ENCODE measurements around the gene HIBADH. TPM values are rescaled to one million over a fixed set of nuclear protein-coding genes. Genes with fewer than 3 reads are reported as not detected.
"Not testable (repeated sequence)": the region's sequence is repeated elsewhere in the genome, so short reads cannot be mapped to it uniquely, and the experiment has no call there.

The HIBADH gene
- total and polyA plus RNA-seq, 10 of the 15 experiments (the other 5 are each of a cell fraction or from before 2014, with no cell fraction given), result 8.7 to 36.1 (median 18.6) TPM

DNA sequence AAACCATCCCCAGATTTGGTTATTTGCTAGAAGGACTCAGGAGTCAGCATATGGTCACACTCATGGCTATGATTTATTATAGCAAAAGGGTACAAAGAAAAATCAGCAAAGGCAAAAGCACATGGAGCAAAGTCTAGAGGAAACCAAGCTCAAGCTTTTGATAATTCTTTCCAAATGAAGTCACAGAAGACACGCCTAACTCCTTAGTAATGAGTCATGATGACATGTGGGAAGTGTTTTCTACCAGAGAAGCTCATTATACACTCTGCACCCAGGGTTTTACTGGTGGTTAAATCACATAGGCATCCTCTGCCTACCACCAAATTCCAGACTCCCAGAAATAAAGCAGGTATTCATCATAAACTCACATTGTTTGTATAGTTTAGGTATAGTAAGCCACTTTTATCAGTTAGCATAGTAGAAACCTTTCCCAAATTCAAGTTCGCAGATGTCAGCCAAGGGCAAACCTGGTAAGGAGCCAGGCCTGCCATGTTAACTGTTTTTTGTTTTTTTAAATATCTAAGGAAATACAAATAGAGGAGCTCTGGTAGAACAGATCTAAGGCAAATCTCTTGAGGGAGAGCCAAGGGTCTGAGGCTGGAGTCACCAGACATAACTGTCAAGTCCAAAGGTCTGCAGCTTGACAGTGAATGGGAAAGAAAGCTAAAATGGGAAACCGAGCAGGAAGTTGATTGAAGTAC is 15.4 kb upstream of the HIBADH start:
- ChIA-PET RAD21 (ENCODE audit: unreplicated experiment) (interaction anchor here (0.9 kb wide), 1 partner anchor 1003 kb away, joined by 3 read pairs; no protein-coding TSS in a partner anchor), POLR2A (no interaction called here), CTCF (interaction anchor here (1.6 kb wide), 1 partner anchor 15 kb away, joined by 3 read pairs; the partner anchor contains the start of gene HIBADH), SMC1A (ENCODE audit: uncharacterized antibody, unreplicated experiment) (no interaction called here)
- no peak for TF ChIP-seq SMARCA5 (IDR thresholded peaks at IDR 0.05)
- TF ChIP-seq, protein P1, sequence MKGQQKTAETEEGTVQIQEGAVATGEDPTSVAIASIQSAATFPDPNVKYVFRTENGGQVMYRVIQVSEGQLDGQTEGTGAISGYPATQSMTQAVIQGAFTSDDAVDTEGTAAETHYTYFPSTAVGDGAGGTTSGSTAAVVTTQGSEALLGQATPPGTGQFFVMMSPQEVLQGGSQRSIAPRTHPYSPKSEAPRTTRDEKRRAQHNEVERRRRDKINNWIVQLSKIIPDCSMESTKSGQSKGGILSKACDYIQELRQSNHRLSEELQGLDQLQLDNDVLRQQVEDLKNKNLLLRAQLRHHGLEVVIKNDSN (IDR thresholded peaks at IDR 0.05; ENCODE audit: borderline replicate concordance, extremely low read length, insufficient read depth, low read depth, low read length), result no peak
- TF ChIP-seq, protein P2, sequence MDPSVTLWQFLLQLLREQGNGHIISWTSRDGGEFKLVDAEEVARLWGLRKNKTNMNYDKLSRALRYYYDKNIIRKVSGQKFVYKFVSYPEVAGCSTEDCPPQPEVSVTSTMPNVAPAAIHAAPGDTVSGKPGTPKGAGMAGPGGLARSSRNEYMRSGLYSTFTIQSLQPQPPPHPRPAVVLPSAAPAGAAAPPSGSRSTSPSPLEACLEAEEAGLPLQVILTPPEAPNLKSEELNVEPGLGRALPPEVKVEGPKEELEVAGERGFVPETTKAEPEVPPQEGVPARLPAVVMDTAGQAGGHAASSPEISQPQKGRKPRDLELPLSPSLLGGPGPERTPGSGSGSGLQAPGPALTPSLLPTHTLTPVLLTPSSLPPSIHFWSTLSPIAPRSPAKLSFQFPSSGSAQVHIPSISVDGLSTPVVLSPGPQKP (IDR thresholded peaks at IDR 0.05; ENCODE audit: low read depth, low read length), result no peak
- no peak for TF ChIP-seq RCOR1 (conservative IDR thresholded peaks at IDR 0.05; ENCODE audit: low read depth, low read length)
- no peak for TF ChIP-seq NFYB (IDR thresholded peaks at IDR 0.05; ENCODE audit: insufficient read depth, low read depth, low read length)
- TF ChIP-seq, protein P3, sequence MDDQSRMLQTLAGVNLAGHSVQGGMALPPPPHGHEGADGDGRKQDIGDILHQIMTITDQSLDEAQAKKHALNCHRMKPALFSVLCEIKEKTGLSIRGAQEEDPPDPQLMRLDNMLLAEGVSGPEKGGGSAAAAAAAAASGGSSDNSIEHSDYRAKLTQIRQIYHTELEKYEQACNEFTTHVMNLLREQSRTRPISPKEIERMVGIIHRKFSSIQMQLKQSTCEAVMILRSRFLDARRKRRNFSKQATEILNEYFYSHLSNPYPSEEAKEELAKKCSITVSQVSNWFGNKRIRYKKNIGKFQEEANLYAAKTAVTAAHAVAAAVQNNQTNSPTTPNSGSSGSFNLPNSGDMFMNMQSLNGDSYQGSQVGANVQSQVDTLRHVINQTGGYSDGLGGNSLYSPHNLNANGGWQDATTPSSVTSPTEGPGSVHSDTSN (IDR thresholded peaks at IDR 0.05; ENCODE audit: insufficient replicate concordance, low read depth, low read length), result no peak
- TF ChIP-seq SUPT20H (IDR thresholded peaks at IDR 0.05; ENCODE audit: borderline replicate concordance, control insufficient read depth, low read depth, low read length), result no peak
- TF ChIP-seq ZNF622 (IDR thresholded peaks at IDR 0.05), result no peak
- H3K79me2 ChIP-seq (ENCODE audit: control insufficient read depth, insufficient read depth, low read length), result no peaks in the 10 kb centered on the region
- no TSS peak for BruUV-seq (replicated peaks)
- no peak for ATAC-seq
- H3K4me1 ChIP-seq (ENCODE audit: control insufficient read depth, insufficient read depth, low read length), result no peaks in the 10 kb centered on the region
- H3K27me3 ChIP-seq (replicated peaks in 1 of 2; ENCODE audit: control insufficient read depth in 2 of 2, insufficient read depth in 2 of 2, low read length in 1 of 2), result no peaks in the 10 kb centered on the region
- no peak overlapping the region for H3K4me2 ChIP-seq (ENCODE audit: control insufficient read depth, insufficient read depth)
- in situ Hi-C loops (cut with MboI) (no loop called here), intact Hi-C loops (cut with micrococcal nuclease; ENCODE audit: unreplicated experiment) (no loop called here)
- 31% methylated on average over 3 of the region's 3 CpGs for WGBS (ENCODE audit: insufficient coverage, insufficient replicate concordance, low lambda C conversion rate, missing lambda C conversion rate)
- no peak for FAIRE-seq
- H3K4me3 ChIP-seq, result no peak overlapping the region
- no peak overlapping the region for H3K9ac ChIP-seq (ENCODE audit: control insufficient read depth, insufficient read depth, low read length)
- no peak overlapping the region for H2AFZ ChIP-seq (ENCODE audit: control insufficient read depth, low read depth, low read length)
- H3K27ac ChIP-seq (ENCODE audit: control insufficient read depth, insufficient read depth), result no peak overlapping the region
- no peaks in the 10 kb centered on the region for H4K20me1 ChIP-seq (ENCODE audit: control insufficient read depth, insufficient read depth)
- no peak for DNase-seq (ENCODE audit: low read depth, low spot score)
- no peaks in the 10 kb centered on the region for H3K9me3 ChIP-seq (replicated peaks; ENCODE audit: control insufficient read depth, insufficient read depth, low read length)
- H3K36me3 ChIP-seq (ENCODE audit: control insufficient read depth in 2 of 2, insufficient read depth in 2 of 2, low read length in 1 of 2), result no peaks in the 10 kb centered on the region

DNA sequence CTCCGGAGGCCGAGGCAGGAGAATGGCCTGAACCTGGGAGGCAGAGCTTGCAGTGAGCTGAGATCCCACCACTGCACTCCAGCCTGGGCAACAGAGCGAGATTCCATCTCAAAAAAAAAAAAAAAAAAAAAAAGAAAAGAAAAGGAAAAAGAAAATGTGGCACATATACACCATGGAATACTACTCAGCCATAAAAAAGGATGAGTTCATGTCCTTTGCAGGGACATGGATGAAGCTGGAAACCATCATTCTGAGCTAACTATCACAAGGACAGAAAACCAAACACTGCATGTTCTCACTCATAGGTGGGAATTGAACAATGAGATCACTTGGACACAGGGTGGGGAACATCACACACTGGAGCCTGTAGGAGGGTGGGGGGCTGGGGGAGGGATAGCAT is 11.4 kb upstream of the HIBADH start:
- H3K4me3 ChIP-seq; RAD21 ChIA-PET (ENCODE audit: unreplicated experiment); DNase-seq (ENCODE audit: low read depth, low spot score); CTCF ChIA-PET; ATAC-seq; FAIRE-seq; H3K4me2 ChIP-seq (ENCODE audit: control insufficient read depth, insufficient read depth); H4K20me1 ChIP-seq (ENCODE audit: control insufficient read depth, insufficient read depth); H3K4me1 ChIP-seq (ENCODE audit: control insufficient read depth, insufficient read depth, low read length); intact Hi-C loops (cut with micrococcal nuclease; ENCODE audit: unreplicated experiment); H2AFZ ChIP-seq (ENCODE audit: control insufficient read depth, low read depth, low read length); BruUV-seq (replicated peaks); H3K79me2 ChIP-seq (ENCODE audit: control insufficient read depth, insufficient read depth, low read length); H3K9me3 ChIP-seq (replicated peaks; ENCODE audit: control insufficient read depth, insufficient read depth, low read length); H3K9ac ChIP-seq (ENCODE audit: control insufficient read depth, insufficient read depth, low read length); H3K27ac ChIP-seq (ENCODE audit: control insufficient read depth, insufficient read depth); POLR2A ChIA-PET; H3K36me3 ChIP-seq (ENCODE audit: control insufficient read depth in 2 of 2, insufficient read depth in 2 of 2, low read length in 1 of 2); H3K27me3 ChIP-seq (replicated peaks in 1 of 2; ENCODE audit: control insufficient read depth in 2 of 2, insufficient read depth in 2 of 2, low read length in 1 of 2); SMC1A ChIA-PET (ENCODE audit: uncharacterized antibody, unreplicated experiment); in situ Hi-C loops (cut with MboI): not testable (repeated sequence)
- WGBS (ENCODE audit: insufficient coverage, insufficient replicate concordance, low lambda C conversion rate, missing lambda C conversion rate), result 57% methylated on average over 2 of the region's 3 CpGs
